Hematopoietic multipotent progenitor cell treated with erythropoietin and hydrocortisone succinate and interleukin-3 and kit ligand, for 15 days (in vitro differentiated cells): ENCODE data around the gene C1orf159.
A peak's percentile ranks its signal among the peaks of the same experiment; 100 is the strongest.
"Not testable (repeated sequence)": the region's sequence is repeated elsewhere in the genome, so short reads cannot be mapped to it uniquely, and the experiment has no call there.

Experiments
- DNase-seq: peaks from one replicate; pipeline ENCODE4 v3.0.0-alpha.2; 2015; ENCODE audit warnings: low spot score

C1orf159 gene

GRCh38 chr1:1067284-1067859 lies 48.5 kb downstream of the C1orf159 start:
- no peak for DNase-seq

GRCh38 chr1:1066403-1067283 lies 49.2 kb downstream of the C1orf159 start:
- DNase-seq, result no peak

GRCh38 chr1:1065940-1066304 lies 50.0 kb downstream of the C1orf159 start:
- DNase-seq, result not testable (repeated sequence)

DNA sequence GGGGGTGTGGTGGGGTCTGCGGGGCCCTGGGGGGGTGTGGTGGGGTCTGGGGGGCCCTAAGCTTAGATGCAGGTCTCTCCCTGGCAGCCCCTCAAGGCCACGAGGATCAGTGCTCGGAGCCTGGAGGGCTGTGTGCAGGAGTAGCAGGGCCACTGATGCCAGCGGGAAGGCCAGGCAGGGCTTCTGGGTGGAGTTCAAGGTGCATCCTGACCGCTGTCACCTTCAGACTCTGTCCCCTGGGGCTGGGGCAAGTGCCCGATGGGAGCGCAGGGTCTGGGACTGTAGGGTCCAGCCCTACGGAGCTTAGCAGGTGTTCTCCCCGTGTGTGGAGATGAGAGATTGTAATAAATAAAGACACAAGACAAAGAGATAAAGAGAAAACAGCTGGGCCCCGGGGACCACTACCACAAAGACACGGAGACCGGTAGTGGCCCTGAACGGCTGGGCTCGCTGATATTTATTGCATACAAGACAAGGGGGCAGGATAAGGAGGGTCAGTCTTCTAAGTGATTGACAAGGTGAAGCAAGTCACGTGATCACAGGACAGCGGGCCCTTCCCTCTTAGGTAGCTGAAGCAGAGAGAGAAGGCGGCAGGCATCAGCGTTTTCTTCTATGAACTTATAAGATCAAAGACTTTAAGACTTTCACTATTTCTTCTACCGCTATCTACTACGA lies 50.5 kb downstream of the C1orf159 start:
- no peak for DNase-seq

- DNase-seq, result peak; percentile 46
Measured at GRCh38 chr1:1063945-1064831, 51.7 kb downstream of the C1orf159 start.

DNA sequence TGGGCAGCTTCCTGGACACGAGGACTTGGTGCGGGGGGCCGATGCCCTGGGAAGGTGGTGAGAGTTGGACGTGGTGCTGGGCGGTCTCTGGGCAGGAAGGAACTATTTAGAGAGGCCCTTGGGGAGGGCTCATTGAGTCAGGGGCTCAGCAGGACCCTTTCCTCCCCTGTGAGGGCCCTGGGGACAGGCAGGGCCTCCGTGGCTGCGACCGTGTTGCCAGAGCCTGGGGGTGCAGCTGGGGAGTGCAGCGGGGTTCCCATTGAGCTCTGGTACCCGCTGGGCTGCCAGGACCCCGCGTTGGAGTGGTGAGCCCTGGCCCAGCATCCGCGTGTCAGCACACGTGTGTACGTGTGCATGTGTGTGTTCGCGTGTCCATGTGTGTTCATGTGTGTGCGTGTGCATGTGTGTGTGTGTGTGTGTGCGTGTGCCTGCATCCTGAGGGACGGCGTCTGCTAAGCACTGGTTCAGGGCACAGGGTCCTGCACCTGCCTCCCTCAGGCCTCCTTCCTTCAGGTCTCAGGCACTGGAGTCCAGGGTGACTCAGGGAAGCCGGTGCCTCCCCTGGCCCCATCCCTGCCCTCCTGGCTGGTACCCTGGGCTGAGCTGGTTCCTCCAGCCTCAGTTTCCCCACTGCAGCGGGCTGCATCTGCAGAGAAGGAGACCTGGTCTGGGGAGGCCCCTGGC lies 52.5 kb downstream of the C1orf159 start:
- no peak for DNase-seq

DNA sequence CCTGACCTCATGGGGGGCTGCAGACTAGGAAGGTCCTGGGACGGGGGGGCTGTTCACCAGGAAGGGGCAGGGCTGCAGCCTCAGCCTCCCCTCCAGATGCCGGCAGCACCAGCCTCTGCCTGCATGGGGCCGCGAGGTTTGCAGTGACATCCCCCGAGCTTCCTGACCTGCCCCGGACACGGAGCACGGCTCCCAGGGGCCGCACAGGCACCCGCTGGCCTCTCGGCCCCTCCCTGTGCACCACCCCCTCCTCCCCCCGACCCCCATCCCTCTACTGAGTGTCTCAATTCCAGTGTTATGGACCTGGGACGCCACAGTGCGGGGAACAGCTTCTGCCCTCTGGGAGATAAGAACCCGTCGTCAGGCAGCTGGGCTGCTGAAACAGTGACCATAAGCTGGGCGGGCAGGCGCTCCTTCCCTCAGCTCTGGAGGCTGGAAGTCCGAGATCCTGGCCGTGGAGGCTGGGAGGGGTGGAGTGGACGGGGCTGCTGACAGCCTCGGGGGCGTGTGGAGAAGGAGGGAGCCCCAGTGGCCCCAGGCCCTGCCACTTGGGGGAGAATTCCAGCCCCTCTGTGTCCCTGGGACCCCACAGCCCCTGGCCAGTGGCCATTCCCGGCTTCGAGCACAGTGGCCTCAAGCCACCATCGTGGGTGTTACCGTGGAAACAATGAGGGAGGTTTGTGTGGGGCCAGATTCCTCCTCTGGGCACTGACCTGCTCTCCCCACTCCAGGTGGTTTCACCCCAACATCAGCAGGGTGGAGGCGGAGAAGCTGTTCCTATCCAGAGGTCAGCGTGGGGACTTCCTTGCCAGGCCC lies 53.3 kb downstream of the C1orf159 start:
- no peak for DNase-seq

GRCh38 chr1:1061682-1062345 lies 54.1 kb downstream of the C1orf159 start:
- no peak for DNase-seq

DNA sequence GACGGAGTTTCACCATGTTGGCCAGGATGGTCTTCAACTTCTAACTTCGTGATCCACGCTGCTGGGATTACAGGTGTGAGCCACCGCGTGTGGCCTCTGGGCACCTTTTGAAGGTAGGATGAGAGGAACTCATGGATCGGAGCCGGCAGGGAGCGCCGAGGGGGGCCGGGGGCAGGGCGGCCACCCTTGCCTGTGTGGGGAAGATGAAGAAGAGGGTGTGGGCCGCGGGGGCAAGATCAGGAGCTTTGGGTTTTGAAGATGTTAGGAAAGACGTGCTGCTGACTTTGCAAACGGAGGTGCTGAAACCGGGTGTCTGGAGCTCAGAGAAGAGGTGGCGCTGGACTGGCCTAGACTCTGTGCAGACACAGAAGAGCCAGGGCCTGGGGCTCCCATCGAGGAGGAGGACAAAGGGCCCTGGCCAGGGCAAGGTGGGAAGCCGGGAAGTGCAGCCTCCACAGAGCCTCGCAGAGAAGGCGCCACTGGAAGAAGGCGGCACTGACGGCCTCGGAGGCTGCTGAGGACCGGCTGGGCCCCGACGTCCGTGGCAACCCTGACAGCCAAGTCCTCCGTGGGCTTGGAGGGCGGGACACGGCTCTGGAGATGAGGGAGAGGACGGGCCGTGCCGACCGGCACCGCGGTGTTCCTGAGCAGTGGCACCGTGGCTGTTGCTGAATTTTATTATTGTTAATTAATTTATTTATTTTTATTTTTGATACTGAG lies 55.4 kb downstream of the C1orf159 start:
- no peak for DNase-seq

GRCh38 chr1:1059494-1060280 lies 56.2 kb downstream of the C1orf159 start:
- DNase-seq, result peak; percentile 76

DNA sequence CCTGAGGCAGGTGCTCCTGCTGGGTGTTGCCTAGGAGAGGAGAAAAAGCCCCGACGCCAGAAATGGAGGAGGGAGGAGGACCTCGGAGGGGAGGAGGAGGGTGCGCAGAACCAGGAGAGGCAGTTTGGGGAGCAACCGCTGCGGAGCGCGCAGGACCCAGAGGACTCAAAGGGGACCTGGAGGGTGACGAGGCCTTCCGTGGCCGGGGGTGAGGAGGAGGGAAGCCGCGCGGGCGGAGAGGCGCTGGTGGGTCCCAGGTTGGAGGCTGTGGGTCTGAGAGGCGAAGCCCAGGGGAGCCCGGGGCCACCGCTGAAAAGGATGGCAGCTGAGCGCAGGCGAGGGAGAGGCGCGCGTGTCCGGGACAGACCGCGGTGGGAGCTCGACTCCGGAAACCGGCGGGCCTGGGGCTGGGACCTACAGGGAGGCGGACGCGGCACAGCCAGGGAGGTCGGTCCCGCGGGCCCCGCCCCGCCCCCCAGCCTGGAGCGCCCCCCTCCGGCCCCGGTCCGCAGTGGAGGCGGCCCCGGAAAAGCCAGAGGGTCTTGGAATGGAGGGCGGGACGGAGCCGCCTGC lies 56.9 kb downstream of the C1orf159 start:
- no peak for DNase-seq

DNA sequence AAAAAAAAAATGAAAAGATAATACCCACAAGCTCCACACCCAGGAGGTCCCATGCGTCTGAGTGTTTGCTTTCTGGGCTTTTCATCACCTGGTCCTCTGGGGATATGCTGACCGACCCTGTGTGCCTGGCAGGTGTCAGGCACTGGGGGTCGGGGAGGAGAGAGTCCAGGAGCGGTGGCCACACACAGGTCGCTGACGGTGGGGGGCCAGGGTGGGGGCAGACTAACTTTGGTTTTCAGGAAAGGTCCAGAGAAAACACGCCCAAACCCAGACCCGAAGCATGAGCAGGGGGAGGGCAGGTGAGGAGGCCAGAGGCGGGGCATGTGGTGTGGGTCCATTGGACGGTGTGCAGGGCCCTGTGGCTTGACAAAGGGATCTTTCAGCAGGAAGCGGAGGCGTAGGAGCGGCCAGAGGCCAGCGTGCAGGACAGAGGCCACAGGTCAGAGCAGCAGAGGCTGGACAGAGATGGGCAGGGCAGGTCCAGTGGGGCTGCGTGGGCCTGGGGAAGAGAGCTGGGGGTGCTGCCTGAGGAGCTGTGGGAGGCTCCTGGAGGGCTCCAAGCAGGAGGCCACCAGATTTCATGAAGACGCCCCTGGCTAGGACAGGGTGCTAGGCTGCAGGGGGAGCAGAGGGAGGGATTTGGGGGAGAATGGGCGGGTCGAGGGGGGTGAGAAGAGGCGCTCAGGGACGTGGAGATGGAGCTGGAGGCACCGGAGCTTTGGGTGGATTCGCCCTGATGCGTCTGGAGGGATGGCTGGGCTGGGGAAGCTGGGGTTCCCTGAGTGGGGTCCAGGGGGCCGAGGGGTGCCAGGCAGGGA lies 57.6 kb downstream of the C1orf159 start:
- no peak for DNase-seq

GRCh38 chr1:1057769-1058087 lies 58.2 kb downstream of the C1orf159 start:
- not testable (repeated sequence) for DNase-seq

- no peak for DNase-seq
Measured at GRCh38 chr1:1055841-1056736, 59.8 kb downstream of the C1orf159 start.

DNA sequence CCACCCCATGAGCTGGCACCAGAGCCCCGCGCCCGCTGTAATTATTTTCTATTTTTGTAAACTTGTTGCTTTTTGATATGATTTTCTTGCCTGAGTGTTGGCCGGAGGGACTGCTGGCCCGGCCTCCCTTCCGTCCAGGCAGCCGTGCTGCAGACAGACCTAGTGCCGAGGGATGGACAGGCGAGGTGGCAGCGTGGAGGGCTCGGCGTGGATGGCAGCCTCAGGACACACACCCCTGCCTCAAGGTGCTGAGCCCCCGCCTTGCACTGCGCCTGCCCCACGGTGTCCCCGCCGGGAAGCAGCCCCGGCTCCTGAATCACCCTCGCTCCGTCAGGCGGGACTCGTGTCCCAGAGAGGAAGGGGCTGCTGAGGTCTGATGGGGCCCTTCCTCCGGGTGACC lies 60.9 kb downstream of the C1orf159 start:
- DNase-seq, result no peak

GRCh38 chr1:1054099-1054700 lies 61.7 kb downstream of the C1orf159 start:
- no peak for DNase-seq
